GM19238 (cell line): ENCODE measurements around the gene ZNF641.

Experiments
- DNase-seq: peaks from one replicate; pipeline ENCODE4 v3.0.0; 2011; ENCODE audit warnings: low spot score; ENCODE audit not compliant: insufficient read length

The ZNF641 gene

DNA sequence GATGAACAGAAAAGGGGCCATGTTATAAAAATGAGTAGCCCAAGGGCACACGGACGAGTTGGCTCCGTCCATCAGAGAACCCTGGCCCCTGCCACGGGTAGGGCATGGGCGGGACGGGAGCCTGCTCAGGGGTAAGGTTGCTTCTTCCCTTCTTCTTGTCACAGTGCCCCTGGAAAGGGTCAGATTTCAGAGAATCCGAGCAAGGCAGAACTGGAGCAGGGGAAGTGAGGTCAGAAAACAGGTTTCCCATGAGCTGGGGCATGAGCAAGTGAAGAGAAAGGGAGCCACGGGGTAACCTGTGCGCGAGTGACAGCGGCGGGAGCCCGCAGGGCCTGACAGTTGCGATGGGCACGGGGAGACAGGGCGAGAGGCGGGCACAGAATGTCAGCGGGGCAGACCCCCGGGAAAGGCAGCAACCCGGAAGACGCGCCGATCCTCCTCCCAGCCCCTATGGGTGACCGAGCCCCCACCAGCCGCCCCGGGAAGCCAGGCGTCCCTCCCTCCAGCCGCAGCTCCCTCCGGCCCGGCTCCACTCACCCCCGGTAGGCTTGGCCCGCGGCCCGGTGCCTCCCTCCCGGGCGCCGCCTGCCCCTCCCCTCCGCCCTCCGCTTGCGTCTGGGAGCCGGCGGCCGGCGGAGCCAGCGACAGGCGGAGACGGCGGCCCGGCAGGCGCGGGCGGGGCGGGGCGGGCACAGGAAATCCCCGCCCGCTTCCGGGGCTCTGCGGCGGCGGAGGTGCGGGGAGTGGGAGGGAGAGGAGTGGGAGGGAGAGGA is at the start of gene ZNF641:
ZNF641 (minus strand) TSS at position 671 of the 773 bp plus-strand sequence. CDS start 2,829 bp downstream, outside the sequence.
- DNase-seq, result peak; percentile 57

DNA sequence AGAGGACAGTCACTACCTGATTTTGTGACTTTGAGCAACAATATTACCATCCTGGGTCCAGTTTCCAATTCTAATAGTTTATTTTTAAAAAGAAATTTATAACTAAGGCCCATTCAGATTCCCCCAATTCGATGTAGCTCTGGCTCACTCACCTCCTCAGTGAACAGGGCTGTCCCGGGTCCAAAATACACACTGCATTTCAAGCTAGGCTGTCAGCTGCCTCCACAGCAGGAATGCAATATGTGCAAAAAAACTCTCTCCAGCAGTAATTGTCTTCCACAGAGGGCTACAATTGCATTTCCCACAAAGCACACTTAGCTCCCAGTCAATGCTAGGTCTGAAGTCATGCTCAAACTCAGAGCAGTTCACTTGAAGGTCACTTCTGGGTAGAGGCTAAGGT is 39.3 kb upstream of the ZNF641 start:
- DNase-seq, result no peak

DNA sequence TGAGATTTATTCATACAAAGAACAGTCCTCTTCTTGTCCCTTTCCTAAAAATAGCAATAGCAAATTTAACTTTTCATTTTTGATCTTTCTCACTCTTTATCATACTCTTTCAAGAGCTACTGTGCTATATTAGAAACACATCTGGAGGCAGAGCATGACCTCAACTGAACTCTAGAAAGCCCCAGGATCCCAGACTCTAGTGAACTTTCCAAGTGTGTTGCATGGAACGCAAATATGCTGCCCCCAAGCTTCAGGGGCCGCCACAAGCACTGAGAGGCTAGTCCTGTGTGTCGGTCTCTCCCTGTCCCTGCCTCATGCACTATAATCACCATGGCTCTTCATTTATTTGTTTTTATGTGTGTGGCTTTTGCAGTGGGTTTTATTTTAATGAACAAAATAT is 38.7 kb upstream of the ZNF641 start:
- DNase-seq, result no peak

DNA sequence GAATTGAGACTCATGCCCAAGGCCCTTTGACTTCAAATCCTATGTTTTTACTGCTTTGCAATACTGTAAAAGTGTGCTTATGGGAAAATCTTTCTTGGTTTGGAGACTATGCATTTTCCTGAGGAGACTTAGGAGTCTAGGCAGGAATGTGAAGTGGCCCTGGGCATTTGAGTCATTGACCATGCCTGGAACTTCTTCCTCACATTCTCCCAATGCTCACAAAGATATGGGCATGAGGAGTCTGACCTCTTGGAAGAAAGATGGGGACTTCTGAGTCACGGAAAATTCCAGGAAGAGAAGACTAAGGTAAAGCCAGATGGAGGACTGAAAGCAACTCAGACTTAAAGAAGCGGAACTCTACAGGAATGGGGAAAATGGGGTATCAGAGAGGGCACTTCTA is 38.2 kb upstream of the ZNF641 start:
- DNase-seq, result no peak

DNA sequence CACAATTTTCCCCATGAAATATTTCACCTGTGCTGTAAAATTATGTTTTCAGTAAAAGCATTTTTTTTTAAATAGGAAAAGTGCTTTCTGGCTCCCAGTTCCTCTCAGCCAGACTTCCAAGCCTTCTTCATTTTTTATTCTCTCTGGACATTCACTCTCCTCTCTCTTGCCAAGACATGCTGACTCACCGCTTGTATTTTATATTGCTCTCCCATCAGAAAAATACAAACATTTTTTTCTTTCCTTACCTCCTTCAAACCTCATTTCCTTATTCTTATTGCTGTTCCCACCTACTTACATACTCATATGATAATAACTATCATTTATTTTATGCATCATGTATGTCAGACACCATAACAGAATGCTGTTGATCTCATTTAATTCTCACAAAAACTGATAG is 37.7 kb upstream of the ZNF641 start:
- no peak for DNase-seq

DNA sequence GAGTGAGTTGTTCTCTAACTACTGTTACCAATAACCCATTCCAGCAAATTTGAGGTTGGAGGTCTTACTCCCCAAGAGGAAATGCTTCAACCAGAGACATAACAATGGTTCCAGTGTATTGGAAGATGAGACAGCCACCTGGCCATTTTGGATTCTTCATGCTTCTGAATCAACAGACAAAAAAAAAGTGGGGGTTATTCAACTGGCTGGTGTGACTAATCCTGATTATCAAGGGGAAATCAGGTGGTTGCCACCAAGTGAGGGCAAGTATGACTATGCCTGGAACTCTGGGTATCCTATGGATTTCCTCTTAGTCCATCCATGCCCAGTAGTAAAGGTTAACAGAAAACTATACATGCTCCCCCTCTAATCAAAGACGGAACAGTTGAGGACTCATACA is 29.9 kb upstream of the ZNF641 start:
- no peak for DNase-seq

DNA sequence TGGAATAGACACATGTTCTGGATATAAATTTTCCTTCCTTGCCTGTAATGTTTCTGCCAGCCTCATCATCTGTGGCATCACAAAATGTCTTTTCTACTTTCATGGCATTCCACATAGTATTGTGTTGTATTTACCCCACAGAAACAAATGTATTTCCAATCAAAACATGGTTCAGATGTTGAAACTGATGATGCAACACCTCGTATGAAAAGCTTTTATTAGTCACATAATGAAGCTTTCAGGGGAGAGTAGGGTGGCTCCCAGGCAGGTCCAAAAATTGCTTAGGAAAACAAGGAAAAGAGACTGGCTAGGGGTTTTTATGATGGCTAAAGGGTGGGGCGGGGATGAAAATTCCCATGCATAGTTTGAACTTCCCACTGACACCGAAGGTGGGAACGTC is 29.1 kb upstream of the ZNF641 start:
- DNase-seq, result no peak

DNA sequence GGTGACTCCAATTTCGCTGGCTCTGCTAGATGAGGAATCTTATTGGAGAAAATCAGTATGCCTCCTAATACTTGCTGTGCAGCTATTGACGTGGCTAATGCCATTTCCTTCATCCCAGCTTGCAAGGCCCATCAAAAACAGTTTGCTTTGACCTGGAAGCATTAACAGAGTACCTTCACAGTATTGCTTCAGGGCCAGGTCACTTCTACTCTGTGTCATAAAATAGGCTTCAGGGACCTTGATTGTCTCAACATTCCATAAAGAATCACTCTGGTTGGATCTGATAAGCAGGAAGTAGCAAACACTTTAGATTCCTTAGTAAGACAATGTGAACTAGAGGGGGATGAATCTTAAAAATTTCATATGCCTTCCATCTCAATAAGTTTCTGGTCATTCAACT is 26.9 kb upstream of the ZNF641 start:
- DNase-seq, result no peak

DNA sequence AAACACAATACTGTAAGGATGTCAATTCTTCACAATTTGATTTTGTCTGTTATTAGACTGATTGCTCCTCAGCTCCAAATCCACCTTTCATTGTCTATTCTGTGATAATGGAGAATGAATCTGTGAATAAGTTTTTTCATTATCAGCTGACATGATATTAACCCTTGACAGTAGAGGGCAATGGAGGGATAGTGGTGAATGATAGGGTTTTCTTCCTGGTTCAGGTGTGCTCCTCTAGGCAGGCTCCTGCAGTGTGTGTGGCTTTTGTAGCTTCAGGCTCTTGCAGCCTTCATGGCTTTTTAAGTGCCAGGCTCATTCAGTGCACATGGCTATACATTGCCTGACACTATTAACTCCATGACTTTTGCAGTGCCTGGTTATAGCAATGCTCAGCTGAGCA is 23.4 kb upstream of the ZNF641 start:
- DNase-seq, result no peak

DNA sequence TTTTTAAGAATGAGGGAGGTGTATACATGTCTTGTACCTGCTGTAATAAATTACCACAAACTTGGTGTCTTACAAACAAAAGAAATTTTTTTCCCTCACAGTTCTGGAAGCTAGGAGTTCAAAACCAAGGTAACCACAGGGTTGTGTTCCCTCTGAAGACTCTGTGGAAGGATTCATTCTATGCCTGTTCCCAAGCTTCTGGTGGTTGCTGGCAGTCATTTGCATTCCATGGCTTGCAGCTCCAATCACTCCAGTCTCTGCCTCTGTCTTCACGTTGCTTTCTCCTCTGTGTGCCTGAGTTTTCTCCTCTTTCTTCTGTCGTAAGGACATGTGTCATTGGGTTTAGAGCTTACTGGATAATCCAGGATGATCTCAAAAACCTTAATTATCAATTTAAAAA is 15.4 kb upstream of the ZNF641 start:
- DNase-seq, result no peak

DNA sequence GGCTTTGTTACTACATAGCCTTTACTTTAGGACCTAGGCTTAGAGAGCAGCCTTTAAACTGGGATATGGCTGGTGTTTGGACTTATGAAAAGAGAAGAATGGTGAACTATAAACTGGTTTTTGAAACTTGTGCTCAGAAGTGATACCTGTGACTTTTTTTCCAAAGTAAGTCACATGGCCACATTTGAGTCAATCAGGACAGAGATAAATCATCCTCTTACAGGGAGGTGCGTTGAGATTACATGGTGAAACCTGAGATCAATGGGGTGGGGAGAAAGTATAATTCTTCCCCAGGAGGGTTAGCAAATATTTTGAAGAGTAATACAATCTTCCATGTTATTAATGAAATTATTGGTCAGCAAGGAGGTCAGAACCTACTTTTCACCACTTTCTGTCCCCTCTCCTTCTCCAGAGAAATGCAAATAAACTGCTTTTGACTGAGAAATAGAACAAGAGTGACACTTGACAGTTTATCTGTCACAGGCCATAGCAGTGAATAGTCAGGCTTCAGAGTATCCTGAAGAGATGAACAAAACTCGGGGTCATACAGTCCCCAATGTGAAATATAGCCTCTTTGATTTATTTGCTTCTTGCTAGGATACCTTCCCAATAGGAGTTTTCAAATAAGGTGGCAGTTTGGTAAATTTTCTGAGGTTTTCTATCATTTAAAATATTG is 11.1 kb upstream of the ZNF641 start:
- no peak for DNase-seq

DNA sequence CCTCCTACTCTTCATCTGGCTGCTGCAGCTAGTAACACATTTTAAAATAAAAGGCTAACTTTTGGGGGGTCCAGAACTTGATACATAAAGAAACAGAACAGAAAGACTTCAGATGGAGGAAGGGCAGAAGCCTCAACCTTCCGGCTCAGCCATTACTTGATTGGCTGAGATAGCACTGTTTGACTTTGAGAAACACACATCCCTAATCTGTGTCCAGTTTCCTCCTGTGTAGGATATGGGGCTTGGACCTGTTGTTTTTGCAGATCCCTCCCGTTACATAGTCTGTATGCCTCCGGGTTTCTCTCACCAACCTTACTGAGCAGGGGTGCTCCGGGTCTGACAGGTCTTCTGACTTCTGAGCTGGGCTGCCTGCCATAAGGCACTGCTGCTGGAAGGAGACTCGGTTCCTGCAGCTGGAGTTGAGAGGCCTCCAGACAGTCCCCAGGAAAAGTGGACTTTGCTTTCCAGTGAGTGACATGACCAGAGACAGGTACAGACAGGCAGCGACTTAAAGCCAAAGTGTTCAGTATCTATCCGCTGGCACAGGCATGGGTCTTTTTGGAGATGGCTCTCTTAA is 8.3 kb upstream of the ZNF641 start:
- no peak for DNase-seq

DNA sequence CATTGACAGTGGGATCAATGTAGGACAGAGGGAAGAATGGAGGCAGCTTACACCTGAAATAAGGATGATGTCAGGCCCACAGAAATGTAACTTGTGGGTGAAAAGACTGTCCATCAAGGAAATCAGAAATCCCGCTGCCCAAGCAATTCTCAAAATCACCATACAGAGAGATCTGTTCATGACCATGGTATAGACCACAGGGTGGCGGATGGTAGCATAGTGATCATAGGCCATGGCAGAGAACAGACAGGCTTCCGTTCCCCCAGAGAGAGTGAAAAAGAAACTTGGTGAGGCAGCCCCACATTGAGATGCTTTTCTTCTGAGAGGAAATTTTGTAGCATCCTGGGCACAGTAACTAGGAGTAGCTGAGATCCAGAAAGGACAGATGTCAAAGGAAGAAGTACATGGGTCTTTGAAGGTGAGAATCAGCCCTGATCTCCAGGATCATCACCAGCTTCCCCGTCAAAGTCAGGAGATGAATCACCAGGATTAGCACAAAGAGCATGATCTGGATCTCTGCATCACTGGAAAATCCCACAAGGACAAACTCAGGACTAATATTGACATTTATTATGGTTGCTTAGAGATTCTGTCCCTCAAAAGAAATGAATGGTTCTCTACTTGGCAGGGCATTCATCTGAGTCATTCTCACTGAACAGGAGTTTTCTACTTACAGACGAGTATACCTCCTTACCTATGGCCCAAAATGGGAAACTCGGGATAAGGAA is 5.5 kb upstream of the ZNF641 start:
- DNase-seq, result no peak

DNA sequence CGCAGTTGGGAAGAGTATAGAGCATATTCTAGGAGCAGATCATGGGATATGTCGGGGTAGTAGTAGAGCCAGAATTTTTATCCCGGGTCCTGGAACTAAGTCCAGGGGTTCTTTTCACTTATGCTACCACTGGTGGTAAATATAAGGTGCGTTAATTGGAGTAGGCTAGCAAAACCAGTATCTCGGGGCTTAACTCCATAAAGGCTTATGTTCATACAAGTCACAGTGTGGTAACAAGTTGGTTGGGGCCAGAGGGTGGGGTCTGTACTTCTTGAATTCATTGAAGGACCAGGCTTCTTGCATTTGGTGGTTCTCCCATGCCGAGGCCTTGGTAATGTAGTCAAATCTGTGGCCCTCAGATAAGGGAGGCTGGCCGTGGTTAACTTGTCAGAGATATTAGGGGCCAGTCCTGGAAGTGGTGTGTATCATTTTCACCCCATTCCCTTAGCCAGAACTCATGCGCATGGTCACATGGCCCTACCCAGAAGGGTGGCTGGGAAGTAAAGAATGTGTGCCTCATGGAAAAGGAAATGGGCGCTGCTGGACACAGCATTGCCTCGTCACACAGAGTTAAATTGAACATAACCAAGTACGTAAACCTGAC is 1.5 kb upstream of the ZNF641 start:
- DNase-seq, result no peak

DNA sequence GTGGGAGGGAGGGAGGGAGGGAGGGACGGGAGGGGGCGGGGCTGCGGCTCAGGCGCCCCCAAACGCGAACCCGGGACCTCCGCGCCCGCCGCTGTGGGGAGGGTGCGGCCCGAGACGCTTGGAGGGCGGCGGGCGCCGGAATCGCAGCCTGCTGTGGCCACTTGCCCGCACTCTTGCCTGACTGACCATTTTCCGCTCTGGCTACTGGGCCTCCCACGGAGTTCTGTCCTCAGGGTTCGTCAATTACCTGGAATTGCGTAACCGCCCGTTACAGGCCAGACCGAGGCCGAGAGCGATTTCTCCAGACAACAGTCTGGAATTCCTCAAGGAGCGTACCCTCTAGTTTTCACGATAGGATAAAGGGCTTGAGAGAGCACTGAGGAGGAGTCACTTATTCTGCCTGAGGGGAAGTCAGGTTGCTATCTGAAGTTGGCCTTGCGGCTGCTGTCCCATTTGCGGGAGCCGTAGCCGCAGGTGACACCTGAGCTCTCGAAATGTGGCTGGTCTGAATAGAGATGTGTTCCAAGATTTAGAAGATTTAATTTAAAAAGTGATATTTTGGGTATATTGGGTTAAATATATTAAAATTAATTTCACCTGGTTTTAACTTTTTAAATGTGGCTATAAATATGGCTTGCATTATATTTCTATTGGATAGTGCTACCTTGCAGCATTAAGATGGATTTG is 446 bp upstream of the ZNF641 start:
- DNase-seq, result no peak

DNA sequence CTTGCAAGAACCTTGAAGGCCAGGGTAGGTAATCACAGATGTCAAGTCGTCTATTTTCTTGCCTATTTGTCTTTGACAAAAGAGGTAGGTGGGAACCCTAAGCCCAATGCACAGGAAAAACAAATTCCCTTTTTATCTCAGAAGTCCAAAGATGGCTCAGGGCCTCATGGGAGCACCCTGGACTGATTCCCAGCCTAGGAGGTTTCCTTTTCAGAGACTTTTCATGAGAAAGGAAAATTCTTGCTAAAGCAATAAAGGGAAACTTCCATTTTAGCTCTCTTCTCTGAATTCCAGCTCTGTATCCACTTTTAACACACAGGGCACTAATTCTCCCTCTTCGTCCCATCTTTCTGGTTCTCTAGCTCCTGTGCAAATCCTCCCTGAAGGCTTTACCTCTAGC is 1.2 kb downstream of the ZNF641 start:
- no peak for DNase-seq

DNA sequence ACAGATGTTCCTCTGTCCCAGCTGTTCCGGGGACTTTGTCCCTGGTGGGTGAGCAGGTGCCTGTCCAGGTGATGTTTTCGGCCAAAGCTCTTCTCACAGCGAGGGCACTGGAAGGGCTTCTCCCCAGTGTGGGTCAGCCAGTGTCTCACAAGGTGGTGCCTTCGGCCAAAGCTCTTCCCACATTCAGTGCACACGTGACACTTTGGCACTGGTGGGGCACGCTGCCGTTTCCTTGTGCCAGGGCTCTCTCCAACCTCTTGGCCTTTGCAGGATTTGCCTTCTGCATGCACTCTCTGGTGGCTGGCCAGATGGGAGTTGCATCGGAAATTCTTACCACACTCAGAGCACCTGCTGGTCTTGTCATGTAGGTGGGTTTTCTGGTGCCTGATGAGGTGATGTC is 7.7 kb downstream of the ZNF641 start:
- DNase-seq, result no peak

DNA sequence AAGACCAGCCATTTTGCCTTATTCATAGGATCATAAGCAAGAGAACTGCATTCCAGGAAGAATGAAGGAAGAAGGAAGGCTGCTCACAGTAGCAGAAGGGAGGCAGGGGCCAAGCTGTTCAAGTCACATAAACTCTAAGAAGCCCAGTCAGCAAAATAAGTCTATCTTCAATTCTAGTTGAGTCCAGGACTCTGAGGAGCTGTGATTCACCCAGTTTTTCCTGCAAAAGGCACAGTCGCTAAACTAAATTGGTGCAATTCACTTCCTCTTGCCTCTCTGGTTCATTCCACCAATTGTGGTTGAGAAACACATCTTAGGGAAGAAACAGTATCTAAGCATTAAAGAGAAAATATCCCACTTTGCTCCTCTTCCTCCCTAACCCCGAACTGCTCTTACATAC is 9.8 kb downstream of the ZNF641 start:
- DNase-seq, result no peak

DNA sequence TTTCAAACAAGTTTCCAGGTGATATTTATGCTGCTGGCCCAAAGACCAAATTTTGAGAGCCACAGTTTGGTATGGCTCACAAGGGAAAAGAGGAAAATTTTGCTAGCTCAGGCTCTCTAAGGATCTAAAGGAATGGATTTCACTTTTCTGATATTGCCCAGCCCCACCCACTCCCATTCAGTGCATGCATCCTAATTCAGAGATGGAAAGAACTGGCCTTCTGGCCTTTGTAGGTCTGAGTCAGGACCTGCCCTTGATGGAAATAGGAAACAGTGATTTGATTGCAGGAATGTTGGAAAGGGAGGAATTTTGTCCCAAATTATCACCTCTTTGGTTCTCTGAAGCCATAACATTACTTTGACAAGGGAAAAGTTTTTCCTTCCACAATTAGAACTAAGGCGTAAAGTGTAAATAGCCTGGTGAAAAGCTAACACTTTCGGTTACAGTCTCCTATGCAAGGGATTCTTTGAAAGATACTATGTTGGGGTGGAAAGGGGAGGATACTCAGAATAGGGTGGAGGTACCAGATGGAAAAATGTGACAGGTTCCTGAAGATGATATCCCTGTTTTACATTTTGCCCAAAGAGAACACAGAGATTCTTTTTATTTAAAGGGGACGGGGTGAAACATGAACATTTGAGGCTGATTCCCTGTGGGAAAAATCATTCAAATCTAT is 11.1 kb downstream of the ZNF641 start:
- DNase-seq, result no peak

DNA sequence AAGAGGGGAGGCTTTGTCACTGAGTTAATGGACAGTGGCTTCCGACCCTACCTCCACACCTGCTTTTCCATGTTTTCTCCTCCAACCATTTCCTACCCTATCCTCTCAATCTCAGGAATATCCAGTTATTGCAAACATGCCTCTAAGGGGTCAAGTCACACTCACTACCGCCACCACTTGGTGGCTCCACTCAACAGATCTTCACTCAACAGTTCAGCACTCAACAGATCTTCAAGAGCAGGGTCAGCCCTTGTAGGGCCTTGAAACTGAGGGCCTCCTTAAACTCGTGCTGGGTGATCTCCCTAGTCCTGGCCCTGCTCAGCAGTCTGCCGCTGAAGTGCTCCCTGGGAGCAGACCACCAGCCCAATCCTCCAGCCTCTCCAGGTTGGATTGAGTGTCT is 14.2 kb downstream of the ZNF641 start:
- DNase-seq, result no peak

DNA sequence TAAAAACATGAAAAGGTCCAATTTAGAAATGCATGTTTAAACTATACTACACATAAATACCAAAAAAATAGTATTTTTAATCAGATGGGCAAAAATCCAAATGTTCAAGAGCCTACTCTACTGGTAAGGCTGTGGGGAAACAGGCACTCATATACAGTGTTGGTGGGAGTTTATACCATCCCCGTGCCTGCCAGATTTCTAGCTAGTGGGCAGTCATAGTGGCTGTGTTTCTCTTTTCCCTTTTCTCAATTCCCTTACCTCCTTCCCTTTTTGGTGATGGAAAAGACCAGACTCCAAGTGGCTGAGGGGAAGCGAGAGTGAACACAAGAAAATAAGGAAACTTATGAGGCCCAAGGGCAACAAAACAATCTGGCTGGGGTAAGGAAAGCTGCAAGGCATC is 14.7 kb downstream of the ZNF641 start:
- DNase-seq, result no peak
